GM12878 (cell line): ENCODE results near the gene ABCA3. TPM values are rescaled to one million over a fixed set of nuclear protein-coding genes. Genes with fewer than 3 reads are reported as not detected.

Source experiments
- ATAC-seq: fragments of 200-7000 bp; cut with Tn5 transposase; 3 replicates; pipeline ENCODE4 v1.9.1; 2020; ENCODE audit warnings: mild to moderate bottlenecking, moderate library complexity
- BruUV-seq: library from RNA; stranded (reverse); fragments of 400-500 nt; replicated peaks from 2 replicates; lab custom pipeline; 2021; lab: Mats Ljungman, UMichigan
- CTCF ChIA-PET: fragments of 300-600 bp; sonication (Branson Sonifier 250); formaldehyde crosslinking; extraction: SDS; loops from one replicate; lab custom pipeline; 2021; ENCODE audit warnings: inconsistent platforms; lab: Yijun Ruan, JAX
- POLR2A ChIA-PET: fragments of 350-600 bp; formaldehyde crosslinking; extraction: SDS; loops from one replicate; lab custom pipeline; 2021; ENCODE audit warnings: inconsistent platforms; lab: Charles Lee
- RAD21 ChIA-PET: fragments of 300-600 bp; sonication (Branson Sonifier 250); formaldehyde crosslinking; loops from one replicate; lab custom pipeline; 2023; ENCODE audit warnings: antibody characterized with exemption; ENCODE audit not compliant: unreplicated experiment; lab: Charles Lee
- SMC1A ChIA-PET: fragments of 300-600 bp; sonication (Branson Sonifier 250); formaldehyde crosslinking; loops from one replicate; lab custom pipeline; 2023; ENCODE audit not compliant: unreplicated experiment, uncharacterized antibody; lab: Charles Lee
- DNase-seq: peaks from one replicate; pipeline ENCODE4 v3.0.0-alpha.2; 2011; ENCODE audit warnings: low read depth, low spot score
- FAIRE-seq: peaks from 3 replicates; lab custom pipeline; 2011; peaks lifted over from hg19 to GRCh38; lab: Jason Lieb, UNC
- H2AFZ ChIP-seq: 2 replicates; pipeline ENCODE4 v1.6.0; 2011; ENCODE audit warnings: low read depth, low read length, control low read depth; ENCODE audit not compliant: control insufficient read depth
- H3K27ac ChIP-seq: 2 replicates; pipeline ENCODE4 v1.5.1; 2011; ENCODE audit warnings: control low read depth; ENCODE audit not compliant: control insufficient read depth, insufficient read depth
- H3K27me3 ChIP-seq, 2 experiments: replicated peaks in 1 of 2; 2 replicates each; pipeline versions ENCODE4 v1.6.0 to v1.6.1; 2011; ENCODE audit warnings: low read length in 1 of 2; ENCODE audit not compliant: control insufficient read depth in 2 of 2, insufficient read depth in 2 of 2
- H3K36me3 ChIP-seq, 2 experiments: 2 replicates each; pipeline ENCODE4 v1.5.1; 2011; ENCODE audit warnings: low read length in 1 of 2; ENCODE audit not compliant: control insufficient read depth in 2 of 2, insufficient read depth in 2 of 2
- H3K4me1 ChIP-seq: 2 replicates; pipeline ENCODE4 v1.6.1; 2011; ENCODE audit warnings: mild to moderate bottlenecking, low read length, moderate library complexity, mixed read lengths; ENCODE audit not compliant: control insufficient read depth, insufficient read depth
- H3K4me2 ChIP-seq: 2 replicates; pipeline ENCODE4 v1.6.0; 2011; ENCODE audit warnings: control low read depth; ENCODE audit not compliant: control insufficient read depth, insufficient read depth
- H3K4me3 ChIP-seq: fragments of 200-600 bp; sonication (generic); 2 replicates; pipeline ENCODE4 v1.5.1; 2016
- H3K79me2 ChIP-seq: 2 replicates; pipeline ENCODE4 v1.6.0; 2011; ENCODE audit warnings: low read length; ENCODE audit not compliant: control insufficient read depth, insufficient read depth
- H3K9ac ChIP-seq: 2 replicates; pipeline ENCODE4 v1.8.0; 2011; ENCODE audit warnings: low read length, control low read depth, mixed read lengths; ENCODE audit not compliant: control insufficient read depth, insufficient read depth
- H3K9me3 ChIP-seq: replicated peaks from 3 replicates; pipeline ENCODE4 v1.5.1; 2011; ENCODE audit warnings: mild to moderate bottlenecking, low read length; ENCODE audit not compliant: control insufficient read depth, insufficient read depth
- H4K20me1 ChIP-seq: 2 replicates; pipeline ENCODE4 v1.6.0; 2011; ENCODE audit not compliant: control insufficient read depth, insufficient read depth
- ATF3 ChIP-seq: IDR thresholded peaks from 2 replicates; pipeline ENCODE4 v1.6.1; 2011; ENCODE audit warnings: low read depth, mild to moderate bottlenecking, low read length, moderate library complexity, borderline replicate concordance; ENCODE audit errors: extremely low read depth
- CBX3 ChIP-seq: fragments of 200-600 bp; sonication (generic); IDR thresholded peaks from 2 replicates; pipeline ENCODE4 v1.6.1; 2016; ENCODE audit warnings: low read depth, borderline replicate concordance
- FOXK2 ChIP-seq: fragments of 450-650 bp; IDR thresholded peaks from 2 replicates; pipeline ENCODE4 v1.6.1; 2017; ENCODE audit warnings: mild to moderate bottlenecking, moderate library complexity
- HDGF ChIP-seq: fragments of 450-650 bp; IDR thresholded peaks from 2 replicates; pipeline ENCODE4 v1.6.1; 2016; ENCODE audit warnings: antibody characterized with exemption
- NBN ChIP-seq: fragments of 450-650 bp; IDR thresholded peaks from 2 replicates; pipeline ENCODE4 v1.6.1; 2016
- NFYA ChIP-seq: IDR thresholded peaks from 2 replicates; pipeline ENCODE4 v1.6.1; 2011; ENCODE audit warnings: low read depth, mild to moderate bottlenecking, low read length, improper control_type of control experiment, borderline replicate concordance
- PAX8 ChIP-seq: fragments of 450-650 bp; IDR thresholded peaks from 2 replicates; pipeline ENCODE4 v1.6.1; 2017; ENCODE audit warnings: mild to moderate bottlenecking, moderate library complexity
- PBX3 ChIP-seq: IDR thresholded peaks from 2 replicates; pipeline ENCODE4 v1.6.1; 2011; ENCODE audit warnings: mild to moderate bottlenecking, low read depth, low read length, moderate library complexity; ENCODE audit not compliant: insufficient replicate concordance
- TARDBP ChIP-seq: IDR thresholded peaks from 2 replicates; pipeline ENCODE4 v1.6.1; 2016; ENCODE audit warnings: borderline replicate concordance
- TCF7 ChIP-seq: IDR thresholded peaks from 2 replicates; pipeline ENCODE4 v1.6.1; 2014; ENCODE audit warnings: antibody characterized with exemption, borderline replicate concordance
- WGBS: methylation state at CpG from one replicate; pipeline ENCODE4 v1.1.6; 2016; ENCODE audit warnings: low lambda C conversion rate; ENCODE audit not compliant: insufficient replicate concordance, insufficient coverage; ENCODE audit errors: missing lambda C conversion rate; 5-methylcytosine and 5-hydroxymethylcytosine counted together
- in situ Hi-C: fragments of 300-500 bp; cut with MboI; formaldehyde crosslinking; loops from 9 replicates; pipeline ENCODE4 v1.14.3; 2018; ENCODE audit warnings: mixed read lengths
- intact Hi-C: fragments of 100-400 bp; cut with micrococcal nuclease; formaldehyde crosslinking; loops from one replicate; pipeline ENCODE4 v1.14.2; 2022; ENCODE audit not compliant: unreplicated experiment
- polyA plus RNA-seq, 11 experiments: library from polyadenylated mRNA; depleted of rRNA in 4 of 11; unstranded in 6 of 11; stranded (reverse) in 5 of 11; fragments of >200 nt; fragmentation: Nextera tagmentation in 4 of 11; fragmentation: Illumina TruSeq in 1 of 11; extraction: Ambion mirVana in 4 of 11; extraction: Trizol in 1 of 11; gene quantifications; 1 replicate in 1 of 11; 2 replicates in 10 of 11; pipeline versions ENCODE4 v1.2.1 to v1.2.3, GENCODE V29; 2011 to 2016; ENCODE audit warnings: inconsistent platforms in 2 of 11, missing spikeins in 2 of 11, low read depth in 1 of 11
- total RNA-seq, 4 experiments: library from RNA; depleted of rRNA in 3 of 4; stranded (reverse); fragments of >200 nt in 3 of 4; fragmentation: Illumina TruSeq in 1 of 4; extraction: Trizol in 1 of 4; gene quantifications; 2 replicates each; pipeline versions ENCODE4 v1.2.1 to v1.2.3, GENCODE V29; 2013 to 2021
- TF ChIP-seq, protein P1 (sequence below): fragments of 450-650 bp; IDR thresholded peaks from 2 replicates; pipeline ENCODE4 v1.6.1; 2016; ENCODE audit warnings: mild to moderate bottlenecking
- TF ChIP-seq, protein P2 (sequence below): IDR thresholded peaks from 2 replicates; pipeline ENCODE4 v1.6.1; 2012; ENCODE audit warnings: low read depth, low read length, improper control_type of control experiment

The ABCA3 gene
- total and polyA plus RNA-seq, 10 of the 15 experiments (the other 5 are each of a cell fraction or from before 2014, with no cell fraction given): 0.71 to 17.6 (median 6.7) TPM

DNA sequence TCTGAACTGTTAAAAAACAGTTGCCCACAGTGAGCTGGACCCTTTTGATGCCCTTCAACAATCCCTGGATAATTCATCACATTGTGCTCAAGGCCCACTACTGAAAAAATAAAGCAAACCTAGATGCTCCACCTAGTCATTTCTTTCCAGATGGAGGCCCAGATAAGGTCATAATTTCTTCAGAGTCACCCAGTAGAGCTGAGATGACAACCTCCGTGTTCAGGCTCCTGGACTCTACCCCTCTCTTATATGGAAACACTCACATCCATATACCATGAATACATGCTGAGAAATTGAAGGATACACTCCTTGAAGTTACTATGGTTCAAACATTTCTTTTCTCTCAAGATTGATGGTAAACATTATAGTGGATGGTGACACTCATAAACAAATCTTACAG lies 2.7 kb upstream of the ABCA3 start:
- no peaks in the 10 kb centered on the region for H4K20me1 ChIP-seq
- no peak overlapping the region for H2AFZ ChIP-seq
- POLR2A ChIA-PET: interaction anchor here (0.8 kb wide), 1 partner anchor 86 kb away, joined by 4 read pairs; the partner anchor contains the start of gene CCNF
- SMC1A ChIA-PET: interaction anchor here (1.6 kb wide), 1 partner anchor 19 kb away, joined by 5 read pairs; no protein-coding TSS in a partner anchor
- RAD21 ChIA-PET: interaction anchor here (0.6 kb wide), 1 partner anchor 92 kb away, joined by 3 read pairs; the partner anchor contains the start of gene ECI1
- peaks cover 5% of the 10 kb centered on the region for H3K79me2 ChIP-seq
- WGBS: 52% methylated on average over 1 of the region's 1 CpG
- in situ Hi-C loops: no loop called here
- ATAC-seq: no peak
- no peak for TF ChIP-seq FOXK2
- TF ChIP-seq HDGF: no peak
- no peak for TF ChIP-seq NFYA
- TF ChIP-seq TCF7: no peak
- TF ChIP-seq PAX8: no peak
- TF ChIP-seq, protein P1, sequence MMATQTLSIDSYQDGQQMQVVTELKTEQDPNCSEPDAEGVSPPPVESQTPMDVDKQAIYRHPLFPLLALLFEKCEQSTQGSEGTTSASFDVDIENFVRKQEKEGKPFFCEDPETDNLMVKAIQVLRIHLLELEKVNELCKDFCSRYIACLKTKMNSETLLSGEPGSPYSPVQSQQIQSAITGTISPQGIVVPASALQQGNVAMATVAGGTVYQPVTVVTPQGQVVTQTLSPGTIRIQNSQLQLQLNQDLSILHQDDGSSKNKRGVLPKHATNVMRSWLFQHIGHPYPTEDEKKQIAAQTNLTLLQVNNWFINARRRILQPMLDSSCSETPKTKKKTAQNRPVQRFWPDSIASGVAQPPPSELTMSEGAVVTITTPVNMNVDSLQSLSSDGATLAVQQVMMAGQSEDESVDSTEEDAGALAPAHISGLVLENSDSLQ: no peak
- TF ChIP-seq CBX3: no peak
- TF ChIP-seq ATF3: no peak
- TF ChIP-seq TARDBP: no peak
- TF ChIP-seq, protein P2, sequence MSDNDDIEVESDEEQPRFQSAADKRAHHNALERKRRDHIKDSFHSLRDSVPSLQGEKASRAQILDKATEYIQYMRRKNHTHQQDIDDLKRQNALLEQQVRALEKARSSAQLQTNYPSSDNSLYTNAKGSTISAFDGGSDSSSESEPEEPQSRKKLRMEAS: no peak
- TF ChIP-seq NBN: no peak
- TF ChIP-seq PBX3: no peak
- H3K36me3 ChIP-seq: no peaks in the 10 kb centered on the region
- no peaks in the 10 kb centered on the region for H3K9me3 ChIP-seq
- CTCF ChIA-PET: interaction anchor here (0.6 to 1.8 kb wide), 6 partner anchors 11 to 158 kb away, joined by 3 to 7 read pairs (median 3); no protein-coding TSS in a partner anchor
- no peak for DNase-seq
- no peak overlapping the region for H3K4me3 ChIP-seq
- no peak overlapping the region for H3K9ac ChIP-seq
- H3K4me2 ChIP-seq: no peak overlapping the region
- BruUV-seq: no TSS peak
- no peaks in the 10 kb centered on the region for H3K27me3 ChIP-seq
- intact Hi-C loops: loop anchor here (5.0 kb wide), 1 partner anchor 144 kb away; no protein-coding TSS in a partner anchor
- FAIRE-seq: no peak
- no peak overlapping the region for H3K27ac ChIP-seq
- H3K4me1 ChIP-seq: peaks cover 3% of the 10 kb centered on the region; the same call in 1 of the 2 replicates
